Measurements from ENCODE around the gene STOML3. TPM values are rescaled to one million over a fixed set of nuclear protein-coding genes. Genes with fewer than 3 reads are reported as not detected.

The STOML3 gene
- total RNA-seq, 1 donor from 2014 or later: 0.18 TPM

DNA sequence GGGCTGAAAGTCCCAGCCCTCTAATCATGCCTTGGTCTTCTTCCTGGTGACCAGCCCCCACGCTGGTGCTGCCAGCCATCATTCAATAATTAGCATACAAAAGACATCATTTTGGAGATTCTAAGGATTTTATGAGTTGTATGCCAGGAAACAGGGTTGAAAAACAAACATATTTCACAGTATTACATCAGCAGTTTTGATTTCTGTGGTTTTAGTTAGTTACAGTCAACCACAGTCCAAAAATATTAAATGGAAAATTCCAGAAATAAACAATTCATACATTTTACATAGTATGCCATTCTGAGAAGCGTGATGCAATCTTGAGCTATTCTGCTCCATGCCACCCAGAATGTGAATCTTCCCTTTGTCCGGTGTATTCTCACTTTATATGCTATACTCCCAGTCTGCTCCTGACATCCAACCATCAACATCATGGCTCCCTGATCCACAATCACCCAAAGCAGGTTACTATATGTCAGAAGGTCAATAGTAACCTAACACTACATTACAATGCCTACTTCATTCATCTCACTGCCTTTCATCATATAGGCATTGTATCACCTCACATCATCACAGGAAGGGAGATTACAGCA lies 49.2 kb downstream of the STOML3 start:
- no peak for DNase-seq (ENCODE audit: low spot score)
- no peak overlapping the region for H3K4me3 Mint-ChIP-seq (ENCODE audit: unreplicated experiment)
- no peak overlapping the region for H3K27ac Mint-ChIP-seq (ENCODE audit: unreplicated experiment)
- no peaks in the 10 kb centered on the region for H3K4me1 Mint-ChIP-seq (ENCODE audit: unreplicated experiment)
- H3K36me3 Mint-ChIP-seq (ENCODE audit: low read depth, unreplicated experiment): no peaks in the 10 kb centered on the region
- H3K9me3 Mint-ChIP-seq (ENCODE audit: unreplicated experiment): no peaks in the 10 kb centered on the region
- H3K27me3 Mint-ChIP-seq (ENCODE audit: unreplicated experiment): peaks cover 2% of the 10 kb centered on the region
- TF ChIP-seq, protein P1, sequence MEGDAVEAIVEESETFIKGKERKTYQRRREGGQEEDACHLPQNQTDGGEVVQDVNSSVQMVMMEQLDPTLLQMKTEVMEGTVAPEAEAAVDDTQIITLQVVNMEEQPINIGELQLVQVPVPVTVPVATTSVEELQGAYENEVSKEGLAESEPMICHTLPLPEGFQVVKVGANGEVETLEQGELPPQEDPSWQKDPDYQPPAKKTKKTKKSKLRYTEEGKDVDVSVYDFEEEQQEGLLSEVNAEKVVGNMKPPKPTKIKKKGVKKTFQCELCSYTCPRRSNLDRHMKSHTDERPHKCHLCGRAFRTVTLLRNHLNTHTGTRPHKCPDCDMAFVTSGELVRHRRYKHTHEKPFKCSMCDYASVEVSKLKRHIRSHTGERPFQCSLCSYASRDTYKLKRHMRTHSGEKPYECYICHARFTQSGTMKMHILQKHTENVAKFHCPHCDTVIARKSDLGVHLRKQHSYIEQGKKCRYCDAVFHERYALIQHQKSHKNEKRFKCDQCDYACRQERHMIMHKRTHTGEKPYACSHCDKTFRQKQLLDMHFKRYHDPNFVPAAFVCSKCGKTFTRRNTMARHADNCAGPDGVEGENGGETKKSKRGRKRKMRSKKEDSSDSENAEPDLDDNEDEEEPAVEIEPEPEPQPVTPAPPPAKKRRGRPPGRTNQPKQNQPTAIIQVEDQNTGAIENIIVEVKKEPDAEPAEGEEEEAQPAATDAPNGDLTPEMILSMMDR (IDR thresholded peaks at IDR 0.05; ENCODE audit: unreplicated experiment): no peak

- H3K27ac Mint-ChIP-seq (ENCODE audit: unreplicated experiment): no peak overlapping the region
- no peaks in the 10 kb centered on the region for H3K36me3 Mint-ChIP-seq (ENCODE audit: low read depth, unreplicated experiment)
- H3K4me1 Mint-ChIP-seq (ENCODE audit: unreplicated experiment): peaks cover 17% of the 10 kb centered on the region
- TF ChIP-seq, protein P1 (IDR thresholded peaks at IDR 0.05; ENCODE audit: unreplicated experiment): no peak
- no peak for DNase-seq (ENCODE audit: low spot score)
- no peak overlapping the region for H3K4me3 Mint-ChIP-seq (ENCODE audit: unreplicated experiment)
- no peaks in the 10 kb centered on the region for H3K9me3 Mint-ChIP-seq (ENCODE audit: unreplicated experiment)
- no peaks in the 10 kb centered on the region for H3K27me3 Mint-ChIP-seq (ENCODE audit: unreplicated experiment)
Observed at GRCh38 chr13:38933786-38934185, 56.8 kb downstream of the STOML3 start.

GRCh38 chr13:38922170-38922569 lies 68.5 kb downstream of the STOML3 start:
- no peak overlapping the region for H3K4me3 Mint-ChIP-seq (ENCODE audit: unreplicated experiment)
- peaks cover 7% of the 10 kb centered on the region for H3K4me1 Mint-ChIP-seq (ENCODE audit: unreplicated experiment)
- H3K27me3 Mint-ChIP-seq (ENCODE audit: unreplicated experiment): peaks cover 2% of the 10 kb centered on the region
- no peak overlapping the region for H3K27ac Mint-ChIP-seq (ENCODE audit: unreplicated experiment)
- H3K9me3 Mint-ChIP-seq (ENCODE audit: unreplicated experiment): no peaks in the 10 kb centered on the region
- no peaks in the 10 kb centered on the region for H3K36me3 Mint-ChIP-seq (ENCODE audit: low read depth, unreplicated experiment)
- no peak for DNase-seq (ENCODE audit: low spot score)
- TF ChIP-seq, protein P1 (IDR thresholded peaks at IDR 0.05; ENCODE audit: unreplicated experiment): no peak

GRCh38 chr13:38921081-38921480 lies 69.5 kb downstream of the STOML3 start:
- H3K36me3 Mint-ChIP-seq (ENCODE audit: low read depth, unreplicated experiment): no peaks in the 10 kb centered on the region
- no peak for DNase-seq (ENCODE audit: low spot score)
- no peak overlapping the region for H3K4me3 Mint-ChIP-seq (ENCODE audit: unreplicated experiment)
- H3K9me3 Mint-ChIP-seq (ENCODE audit: unreplicated experiment): no peaks in the 10 kb centered on the region
- TF ChIP-seq, protein P1 (IDR thresholded peaks at IDR 0.05; ENCODE audit: unreplicated experiment): no peak
- no peak overlapping the region for H3K27ac Mint-ChIP-seq (ENCODE audit: unreplicated experiment)
- H3K4me1 Mint-ChIP-seq (ENCODE audit: unreplicated experiment): peaks cover under 1% of the 10 kb centered on the region
- peaks cover 3% of the 10 kb centered on the region for H3K27me3 Mint-ChIP-seq (ENCODE audit: unreplicated experiment)

Other genes with a start within 250 kb of the STOML3 start
- gene PROSER1, start 47.3 kb upstream of the STOML3 start, total RNA-seq (ENCODE audit: unreplicated experiment): 61.3 TPM
- 26.9 TPM for gene NHLRC3, start 47.6 kb upstream of the STOML3 start, total RNA-seq (ENCODE audit: unreplicated experiment)